Mucosa of stomach (tissue), 1 donor: ENCODE data around the gene RHOBTB3.
"Not testable (repeated sequence)": the region's sequence is repeated elsewhere in the genome, so short reads cannot be mapped to it uniquely, and the experiment has no call there.

Experiments
- H3K27me3 ChIP-seq: one replicate; pipeline ENCODE4 v1.7.0; 2013; ENCODE audit warnings: mild to moderate bottlenecking, low read length; ENCODE audit not compliant: control insufficient read depth, insufficient read depth
- H3K36me3 ChIP-seq: one replicate; pipeline ENCODE4 v1.7.0; 2013; ENCODE audit warnings: low read length; ENCODE audit not compliant: control insufficient read depth, insufficient read depth
- H3K4me1 ChIP-seq: one replicate; pipeline ENCODE4 v1.7.0; 2013; ENCODE audit warnings: mild to moderate bottlenecking, low read length; ENCODE audit not compliant: control insufficient read depth, insufficient read depth
- H3K4me3 ChIP-seq: one replicate; pipeline ENCODE4 v1.7.0; 2013; ENCODE audit warnings: low read length
- H3K9ac ChIP-seq: one replicate; pipeline ENCODE4 v1.7.0; 2013; ENCODE audit warnings: mild to moderate bottlenecking, low read length, moderate library complexity
- H3K9me3 ChIP-seq: one replicate; pipeline ENCODE4 v1.7.0; 2013; ENCODE audit warnings: mild to moderate bottlenecking, low read length, moderate library complexity; ENCODE audit not compliant: control insufficient read depth
- donor health status: Pancreatic carcinoma.

Gene RHOBTB3

DNA sequence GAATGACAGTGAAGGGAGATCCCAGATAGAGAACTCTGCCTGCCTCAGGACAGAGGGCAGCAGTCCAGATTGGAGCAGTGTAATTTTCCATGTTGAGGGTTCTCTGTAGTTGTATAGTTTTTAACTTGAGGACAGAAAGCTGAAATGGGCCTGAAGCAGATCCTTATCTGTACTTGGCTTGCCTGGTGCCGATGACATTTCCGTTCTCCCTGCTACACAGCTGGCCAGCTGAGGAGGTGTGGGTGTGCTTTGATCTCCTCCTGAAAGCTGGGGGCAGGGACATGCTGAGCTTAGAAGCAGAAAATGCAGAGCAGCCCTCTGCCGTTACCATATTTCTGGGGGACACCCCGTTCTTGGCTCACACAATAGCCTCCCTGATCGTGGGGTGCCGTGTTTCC lies 80.9 kb downstream of the RHOBTB3 start:
- Histone ChIP-seq H3K4me3 (no peak overlapping the region), H3K9ac (no peak overlapping the region), H3K9me3 (no peaks in the 10 kb centered on the region), H3K36me3 (no peaks in the 10 kb centered on the region), H3K27me3 (no peaks in the 10 kb centered on the region), H3K4me1 (peaks cover 37% of the 10 kb centered on the region)

DNA sequence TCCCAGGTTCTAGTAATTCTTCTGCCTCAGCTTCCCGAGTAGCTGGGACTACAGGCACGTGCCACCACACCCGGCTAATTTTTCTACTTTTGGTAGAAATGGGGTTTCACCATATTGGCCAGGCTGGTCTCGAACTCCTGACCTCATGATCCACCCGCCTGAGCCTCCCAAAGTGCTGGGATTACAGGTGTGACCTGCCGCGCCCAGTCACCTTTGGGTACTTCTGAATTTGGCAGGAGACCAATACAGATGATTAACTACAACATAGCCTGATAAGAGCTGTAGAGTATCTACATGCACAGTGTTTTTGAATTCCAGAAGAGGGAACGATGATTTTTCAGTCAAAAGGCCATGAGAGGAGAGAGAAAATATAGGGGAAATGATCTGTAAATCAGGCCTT lies 81.9 kb downstream of the RHOBTB3 start:
- not testable (repeated sequence) for H3K27me3 ChIP-seq, H3K36me3 ChIP-seq, H3K4me3 ChIP-seq, H3K9ac ChIP-seq, H3K9me3 ChIP-seq
- H3K4me1 ChIP-seq = peaks cover 44% of the 10 kb centered on the region

DNA sequence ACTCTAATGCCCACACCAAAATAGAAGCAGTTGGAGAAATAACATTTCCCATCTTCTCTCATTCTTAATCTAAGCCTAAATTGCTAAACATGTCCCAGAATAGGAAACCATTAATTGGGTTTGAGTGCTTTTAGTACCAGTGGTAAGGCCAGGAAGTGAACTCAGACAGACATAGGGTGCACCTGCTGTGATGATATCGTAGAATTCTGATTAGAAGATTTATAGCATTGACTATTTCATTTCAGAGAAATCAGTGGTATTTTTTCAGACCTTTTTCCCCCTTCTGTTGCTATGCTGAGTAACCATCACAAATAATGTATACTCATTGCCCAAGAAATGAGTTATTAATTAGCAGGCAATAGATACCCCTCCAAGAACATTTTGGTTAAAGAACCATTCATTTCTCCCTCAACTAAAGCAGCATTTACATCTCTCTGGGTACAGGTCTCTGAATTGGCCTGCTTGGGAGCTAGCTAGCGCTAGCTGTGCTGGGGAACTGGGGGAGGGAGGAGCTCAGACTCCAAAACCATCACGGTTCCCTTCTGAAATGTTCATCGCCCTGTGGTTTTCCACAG lies 84.1 kb downstream of the RHOBTB3 start:
- no peaks in the 10 kb centered on the region for H3K9me3 ChIP-seq
- H3K27me3 ChIP-seq = no peaks in the 10 kb centered on the region
- H3K4me1 ChIP-seq = peaks cover 28% of the 10 kb centered on the region
- no peak overlapping the region for H3K4me3 ChIP-seq
- H3K36me3 ChIP-seq = no peaks in the 10 kb centered on the region
- H3K9ac ChIP-seq = no peak overlapping the region

DNA sequence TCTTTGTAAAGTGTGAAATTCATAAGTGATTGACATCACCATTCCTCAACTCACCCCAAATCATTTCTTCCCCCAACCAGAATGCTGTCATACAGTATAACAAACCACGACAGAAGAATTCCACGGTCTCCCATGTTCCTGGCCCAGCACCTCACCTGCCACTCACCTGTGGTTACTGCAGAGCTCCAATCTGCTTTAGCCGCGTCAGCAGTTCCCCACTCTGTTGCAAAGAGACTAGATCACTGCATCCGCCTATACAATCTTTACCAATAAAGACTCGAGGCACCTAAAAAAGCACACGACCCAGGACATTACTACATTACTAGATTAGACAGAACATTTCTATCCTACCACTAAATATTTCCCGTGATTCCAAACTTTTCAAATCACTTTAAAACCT lies 85.2 kb downstream of the RHOBTB3 start:
- H3K4me1 ChIP-seq = peaks cover 26% of the 10 kb centered on the region
- H3K4me3 ChIP-seq = no peak overlapping the region
- no peak overlapping the region for H3K9ac ChIP-seq

DNA sequence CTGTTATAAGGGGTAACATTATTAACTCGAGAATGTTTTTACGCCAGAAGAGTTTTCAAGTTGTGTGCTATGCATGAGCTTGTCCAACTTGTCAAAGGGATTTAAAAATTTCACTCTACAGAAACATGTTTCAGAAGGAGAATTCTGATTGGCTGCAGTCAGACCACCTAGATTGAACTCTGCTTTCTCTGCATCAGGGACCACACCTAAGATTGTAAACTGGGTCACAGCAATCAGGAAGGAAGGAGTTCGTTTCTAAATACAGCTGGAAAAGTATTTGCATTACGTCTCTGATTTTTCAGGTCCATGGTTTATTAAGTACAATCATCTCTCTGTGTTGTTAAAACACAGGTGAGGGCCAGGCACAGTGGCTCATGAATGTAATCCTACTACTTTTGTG lies 85.6 kb downstream of the RHOBTB3 start:
- no peaks in the 10 kb centered on the region for H3K27me3 ChIP-seq
- no peaks in the 10 kb centered on the region for H3K36me3 ChIP-seq
- H3K9ac ChIP-seq = no peak overlapping the region
- no peaks in the 10 kb centered on the region for H3K9me3 ChIP-seq
- peaks cover 30% of the 10 kb centered on the region for H3K4me1 ChIP-seq
- no peak overlapping the region for H3K4me3 ChIP-seq

More for the DNA sequence above, 85.2 kb downstream of the RHOBTB3 start:
- H3K36me3 ChIP-seq = no peaks in the 10 kb centered on the region
- no peaks in the 10 kb centered on the region for H3K27me3 ChIP-seq
- no peaks in the 10 kb centered on the region for H3K9me3 ChIP-seq

DNA sequence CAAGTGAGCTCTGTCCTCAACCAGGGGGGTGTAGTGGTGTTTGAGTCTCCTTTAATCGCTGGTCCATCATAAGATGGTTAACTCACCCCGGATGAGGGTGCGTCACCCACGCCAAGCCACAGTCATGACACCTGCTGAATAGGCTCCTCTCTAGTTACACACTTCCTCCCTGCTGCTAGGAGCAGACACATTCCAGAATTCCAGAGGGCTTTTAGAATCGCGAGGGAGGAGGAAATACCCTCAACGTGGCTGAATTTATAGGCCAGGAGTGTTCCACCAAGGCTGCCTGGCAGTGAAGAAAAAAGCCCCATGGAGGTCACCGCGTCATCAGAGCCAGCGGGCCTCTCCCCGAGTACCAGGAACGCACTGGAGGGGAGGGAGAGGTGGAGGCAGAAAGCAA lies 86.3 kb downstream of the RHOBTB3 start:
- Histone ChIP-seq H3K4me3 (no peak overlapping the region), H3K36me3 (no peaks in the 10 kb centered on the region), H3K4me1 (peaks cover 30% of the 10 kb centered on the region), H3K27me3 (no peaks in the 10 kb centered on the region), H3K9ac (no peak overlapping the region), H3K9me3 (no peaks in the 10 kb centered on the region)

DNA sequence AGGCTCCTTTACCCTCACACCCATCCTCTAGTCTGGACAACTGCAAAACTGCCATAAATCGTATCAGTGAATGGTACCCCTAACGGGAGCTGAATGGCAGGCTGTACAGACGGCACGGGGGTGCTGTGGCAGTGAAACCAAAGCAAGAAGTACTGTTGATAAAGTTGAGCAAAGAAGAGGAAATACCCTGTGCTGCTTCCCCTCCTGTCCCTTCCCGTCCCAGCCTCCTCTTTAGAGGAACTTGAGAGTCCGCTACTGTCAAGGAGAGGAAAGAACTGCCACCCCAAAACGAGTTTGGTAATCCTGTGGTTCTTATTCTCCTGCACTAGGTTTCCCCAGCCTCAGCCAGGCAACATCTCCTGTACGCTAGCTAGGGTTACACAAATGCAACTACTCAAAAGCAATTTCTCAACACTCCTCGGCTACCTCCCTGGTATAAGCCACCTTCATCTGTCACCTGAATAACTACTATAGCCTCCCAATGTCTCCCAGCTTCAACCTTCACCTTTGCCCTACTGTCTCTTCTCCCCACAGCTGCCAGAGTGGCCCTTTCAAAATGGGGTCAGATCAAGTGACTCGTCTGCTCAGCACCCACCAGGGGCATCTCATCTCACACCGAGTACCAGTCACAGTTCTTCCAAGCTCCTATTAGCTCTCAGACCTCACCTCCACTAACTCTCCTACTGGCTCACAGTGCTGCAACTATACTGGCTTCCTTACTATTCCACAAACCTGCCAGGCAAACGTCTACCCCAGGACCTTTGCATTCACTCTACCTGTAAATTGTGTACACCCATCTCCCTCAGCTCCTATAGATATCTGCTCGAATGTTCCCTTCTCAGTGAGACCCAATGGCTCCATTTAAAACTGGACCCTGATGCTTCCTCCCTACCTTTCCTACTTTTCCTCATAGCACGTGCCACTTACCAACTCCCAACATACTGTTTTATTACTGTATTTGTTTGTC lies 87.3 kb downstream of the RHOBTB3 start:
- H3K4me3 ChIP-seq = no peak overlapping the region

DNA sequence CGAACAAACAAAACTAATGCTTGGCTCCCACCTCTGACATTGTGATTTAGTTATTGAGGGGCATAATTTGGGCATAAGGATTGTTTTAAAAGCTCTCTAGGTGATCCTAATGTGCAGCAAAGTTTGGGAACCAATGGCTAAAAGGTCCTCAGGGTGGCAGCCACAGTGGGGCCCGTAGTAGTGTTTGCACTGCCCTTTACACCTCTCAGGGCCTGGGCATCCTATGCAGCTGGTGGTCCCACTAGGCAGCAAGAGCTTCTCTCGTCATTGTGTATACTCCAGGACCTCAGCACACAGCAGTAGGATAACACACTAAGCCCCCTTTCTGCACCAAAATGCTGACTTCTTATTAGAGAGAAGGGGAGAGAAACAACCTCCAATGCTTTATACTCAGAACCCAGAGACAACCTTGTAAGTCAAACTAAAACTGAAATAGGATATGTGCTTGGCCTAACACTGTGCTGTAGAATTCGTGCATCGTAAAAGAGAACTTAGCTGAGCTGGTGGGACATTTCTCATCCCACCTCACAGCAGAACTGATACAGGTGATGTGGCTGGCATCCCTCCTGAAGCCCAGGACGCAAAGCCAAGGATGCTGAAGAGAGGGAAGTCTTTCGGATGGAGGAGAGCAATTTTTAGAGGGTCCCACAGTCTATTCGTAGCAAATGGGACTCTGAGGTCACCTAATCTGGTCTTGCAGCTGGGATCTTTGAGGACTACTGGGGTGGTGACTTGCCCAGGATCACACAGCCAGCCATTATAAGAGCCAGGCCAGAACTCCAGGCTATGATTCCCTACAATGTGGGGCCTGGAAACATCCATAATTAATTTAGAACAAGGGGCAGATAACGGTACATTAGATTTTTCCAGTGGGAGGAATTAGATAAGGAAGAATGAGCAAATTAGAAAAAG lies 90.2 kb downstream of the RHOBTB3 start:
- peaks cover 48% of the 10 kb centered on the region for H3K4me1 ChIP-seq
- H3K9ac ChIP-seq = peak overlapping the region; percentile 61
- no peaks in the 10 kb centered on the region for H3K36me3 ChIP-seq
- H3K27me3 ChIP-seq = no peaks in the 10 kb centered on the region
- no peak overlapping the region for H3K4me3 ChIP-seq
- H3K9me3 ChIP-seq = no peaks in the 10 kb centered on the region

More for the DNA sequence above, 87.3 kb downstream of the RHOBTB3 start:
- Histone ChIP-seq H3K27me3 (no peaks in the 10 kb centered on the region), H3K9me3 (no peaks in the 10 kb centered on the region), H3K4me1 (peaks cover 34% of the 10 kb centered on the region), H3K36me3 (no peaks in the 10 kb centered on the region), H3K9ac (no peak overlapping the region)

DNA sequence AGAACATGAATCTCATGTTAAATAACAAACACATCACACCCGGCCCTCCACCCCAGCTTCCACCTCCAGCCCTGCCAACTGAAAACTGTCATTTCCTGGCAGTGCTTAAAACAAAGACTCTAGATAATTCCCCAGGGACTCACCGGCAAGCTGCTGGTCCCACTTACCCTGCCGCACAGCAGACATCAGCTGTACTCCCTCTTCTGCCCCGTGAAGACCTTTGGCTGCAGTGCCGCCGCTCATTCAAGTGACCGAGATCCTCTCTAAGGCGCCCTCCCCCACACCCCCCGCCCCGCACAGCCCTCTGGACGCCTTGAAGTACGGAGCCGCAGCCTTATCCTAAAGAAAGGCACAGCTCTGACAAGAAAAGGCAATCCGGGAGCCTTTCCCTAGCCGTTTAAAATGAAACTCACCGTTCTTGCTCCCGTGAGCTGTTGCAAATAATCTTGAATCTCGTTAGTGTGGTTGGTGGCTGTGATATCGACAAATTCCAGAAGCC lies 91.0 kb downstream of the RHOBTB3 start:
- Histone ChIP-seq H3K9me3 (no peaks in the 10 kb centered on the region), H3K27me3 (no peaks in the 10 kb centered on the region), H3K36me3 (no peaks in the 10 kb centered on the region), H3K4me1 (peaks cover 47% of the 10 kb centered on the region), H3K4me3 (peak overlapping the region; percentile 51), H3K9ac (peak overlapping the region; percentile 61)

DNA sequence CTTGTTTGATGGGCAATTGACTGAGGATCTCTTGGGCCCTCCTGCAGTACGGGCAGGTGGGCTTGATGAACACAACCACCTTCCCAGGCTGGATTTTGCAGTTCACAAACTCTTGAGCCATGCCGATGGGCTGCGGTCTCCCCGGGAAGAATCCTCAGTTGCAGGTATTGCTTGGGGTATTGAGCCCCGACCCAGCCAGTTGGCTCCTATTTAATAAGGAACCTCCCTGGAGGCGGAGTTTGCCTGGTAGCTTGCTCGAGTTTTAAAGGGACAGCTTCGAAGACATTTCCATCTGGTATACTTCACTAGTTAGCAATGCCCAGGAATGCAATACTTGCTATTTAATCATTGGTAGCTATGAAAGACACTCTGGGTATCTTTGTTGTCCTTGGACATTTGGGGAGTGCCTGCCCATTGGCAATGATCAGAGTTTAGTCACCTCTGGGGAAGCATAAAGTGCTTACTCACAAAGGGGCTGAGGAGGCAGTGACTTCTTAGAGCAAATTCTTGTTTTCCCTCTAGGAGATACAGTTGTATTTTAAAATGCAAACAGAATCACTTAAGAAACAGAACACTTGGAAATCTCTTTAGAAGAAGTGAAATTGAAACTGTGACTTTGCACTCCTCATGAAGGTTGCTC lies 91.5 kb downstream of the RHOBTB3 start, which contains the start of gene GLRX:
TSS of gene GLRX (minus strand) at position 185 of the 640 bp plus-strand sequence. CDS start at position 121, 64 bp downstream.
- Histone ChIP-seq H3K4me1 (peaks cover 47% of the 10 kb centered on the region), H3K9me3 (no peaks in the 10 kb centered on the region), H3K27me3 (no peaks in the 10 kb centered on the region), H3K4me3 (peak within 1 kb of the TSS; percentile 51), H3K9ac (peak within 1 kb of the TSS; percentile 61), H3K36me3 (no peaks in the 10 kb centered on the region)

DNA sequence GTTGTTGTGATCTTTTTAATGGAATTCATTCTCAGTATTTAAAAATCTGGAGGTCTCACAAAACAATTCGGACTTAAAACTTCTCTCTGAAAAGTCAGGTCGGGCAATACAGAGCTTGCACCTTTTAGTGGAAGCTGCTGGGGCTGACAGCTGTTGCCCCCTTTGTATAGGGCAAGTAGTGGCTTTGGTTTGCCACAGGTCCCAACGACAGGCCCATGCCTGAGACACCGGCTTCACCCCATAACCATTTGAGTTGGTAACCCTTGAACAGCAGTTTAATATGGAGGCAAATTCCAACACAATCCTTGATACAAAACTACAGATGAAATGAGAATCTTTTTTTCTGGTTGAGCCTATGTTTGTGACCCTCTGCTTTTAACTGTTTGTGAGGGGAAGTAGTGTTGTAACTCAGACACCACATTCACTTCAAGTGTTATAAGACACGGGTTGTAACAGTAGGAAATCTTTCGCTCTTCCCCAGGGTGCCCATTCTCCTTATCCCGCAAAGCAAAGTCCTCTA lies 92.1 kb downstream of the RHOBTB3 start:
- Histone ChIP-seq H3K27me3 (no peaks in the 10 kb centered on the region), H3K9ac (peak overlapping the region; percentile 61), H3K4me3 (peak overlapping the region; percentile 2), H3K4me1 (peaks cover 45% of the 10 kb centered on the region), H3K9me3 (no peaks in the 10 kb centered on the region), H3K36me3 (no peaks in the 10 kb centered on the region)
